GM12892 (cell line): ENCODE results near the gene JAKMIP1.

ENCODE experiments used
- POLR2A ChIP-seq: IDR thresholded peaks from 2 replicates; pipeline ENCODE4 v1.6.1; 2011; ENCODE audit warnings: low read depth, low read length, control low read depth
- TAF1 ChIP-seq: IDR thresholded peaks from 2 replicates; pipeline ENCODE4 v1.6.1; 2011; ENCODE audit warnings: low read depth, mild to moderate bottlenecking, control low read depth, low read length, borderline replicate concordance

DNA sequence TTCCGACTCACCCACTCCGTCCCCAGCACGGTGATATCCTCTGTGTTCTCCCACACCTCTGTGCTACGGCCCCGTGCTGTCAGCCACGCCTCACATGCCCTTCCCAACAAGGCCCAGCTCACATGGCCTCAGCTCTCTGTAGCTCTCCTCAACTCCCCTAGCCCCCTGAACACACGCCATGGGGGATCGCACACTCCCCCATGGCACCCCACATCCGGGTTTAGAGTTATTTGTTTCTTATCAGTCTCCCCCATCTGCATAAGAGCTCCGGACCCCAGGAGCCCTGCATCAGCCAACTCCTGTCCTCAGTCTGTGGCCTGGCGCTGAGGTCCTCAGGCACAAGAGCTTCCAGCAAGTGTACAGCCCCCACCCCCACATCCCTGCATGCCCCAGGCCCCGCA lies 189.1 kb downstream of the JAKMIP1 start:
- TF ChIP-seq TAF1 (no peak), POLR2A (no peak)
